Activated CD4-positive, alpha-beta T cell treated with anti-CD3 and anti-CD28 coated beads, Interleukin-2, amount 50 U/mL, for 24 hours (primary cell): ENCODE data around the gene NAA38.

Source experiments
- DNase-seq, 2 donors: peaks; one replicate each; pipeline ENCODE4 v3.0.0-alpha.2; 2020; ENCODE audit warnings: low read depth in 1 of 2, low spot score in 1 of 2

NAA38 gene

DNA sequence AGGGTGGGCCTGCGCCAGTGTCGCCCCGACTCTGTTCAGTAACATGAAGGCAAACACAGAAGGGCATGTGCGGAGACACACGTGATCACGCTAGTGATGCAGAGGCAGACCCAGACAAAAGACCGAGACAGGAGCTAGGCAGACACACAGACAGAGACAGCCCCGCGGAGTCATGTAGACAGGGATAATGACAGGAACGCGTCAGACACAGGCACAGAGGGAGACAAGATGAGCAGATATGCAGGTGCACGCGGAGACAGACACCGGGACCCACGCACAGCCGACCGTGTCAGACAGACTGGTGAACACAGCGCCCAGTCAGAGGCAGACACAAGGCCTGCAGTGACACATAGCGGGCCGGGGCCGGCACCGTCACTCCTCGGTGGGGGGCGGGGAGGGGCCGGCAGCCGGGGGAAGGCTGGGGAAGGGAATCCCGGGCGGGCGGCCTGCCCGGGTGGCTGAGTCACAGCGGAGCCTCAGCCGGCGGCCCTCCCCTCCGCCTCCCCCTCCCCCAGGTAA lies 15.9 kb downstream of the NAA38 start:
- peak; percentile 90 for DNase-seq

- DNase-seq, result no peak
Observed at GRCh38 chr17:7840875-7841274, 16.5 kb downstream of the NAA38 start.

DNA sequence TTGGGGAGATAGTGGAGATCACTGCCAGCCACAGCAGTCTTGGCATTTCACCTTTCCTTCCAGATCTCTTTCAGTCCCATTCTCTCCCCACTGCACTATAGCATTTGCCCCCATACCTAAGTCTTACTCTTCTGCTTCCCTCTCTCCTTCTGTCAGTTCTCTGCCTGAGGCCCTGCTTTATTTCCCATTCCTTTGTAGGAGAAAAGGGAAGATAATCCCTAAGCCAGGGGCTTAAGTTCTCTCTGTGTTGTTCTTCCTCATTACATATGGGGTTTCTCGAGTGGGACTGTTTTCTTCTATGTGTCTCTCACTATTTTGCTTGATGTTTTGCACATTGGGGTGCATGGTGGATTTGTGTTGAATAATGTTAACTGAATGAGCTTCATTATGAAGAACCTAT lies 16.9 kb downstream of the NAA38 start:
- DNase-seq, result no peak

GRCh38 chr17:7839876-7840261 lies 17.5 kb downstream of the NAA38 start:
- DNase-seq, result no peak

GRCh38 chr17:7839190-7839875 lies 18.0 kb downstream of the NAA38 start:
- no peak for DNase-seq

- DNase-seq, result no peak
Observed at GRCh38 chr17:7838090-7839075, 19.0 kb downstream of the NAA38 start.

DNA sequence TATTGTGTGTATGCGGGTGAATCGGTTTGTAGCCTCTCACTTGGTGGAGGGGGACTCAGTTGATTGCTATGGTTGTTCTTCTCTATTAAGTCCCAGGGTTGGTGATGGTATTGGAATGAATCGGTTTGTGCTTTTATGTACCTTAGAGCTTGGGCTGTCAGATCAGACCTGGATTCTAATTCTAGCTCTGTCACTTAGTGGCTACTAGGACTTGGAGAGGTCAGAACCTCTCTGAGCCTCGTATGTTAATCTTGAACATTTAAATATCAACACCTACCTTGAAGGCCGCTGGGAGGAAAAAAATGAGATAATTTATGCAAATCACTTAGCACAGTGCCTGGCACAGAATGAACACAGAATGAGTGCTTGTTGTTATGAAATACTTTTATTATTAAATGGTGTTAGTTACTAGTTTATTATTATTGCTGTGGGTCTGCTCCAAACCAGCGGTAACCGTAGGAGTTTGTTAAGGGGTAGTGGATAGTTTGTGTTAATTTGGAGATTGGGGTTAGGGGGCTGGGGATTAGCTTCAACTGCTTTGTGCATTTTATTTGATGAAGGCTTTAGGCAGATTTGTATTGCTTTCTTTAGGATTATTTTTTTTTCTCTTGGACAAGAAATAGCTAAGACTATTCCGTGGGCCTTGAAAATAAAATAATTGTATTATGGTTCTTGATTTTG lies 19.8 kb downstream of the NAA38 start:
- no peak for DNase-seq

- DNase-seq, result peak in 1 of 2 donors; percentile 55
Observed at GRCh38 chr17:7836596-7837407, 20.6 kb downstream of the NAA38 start.

DNA sequence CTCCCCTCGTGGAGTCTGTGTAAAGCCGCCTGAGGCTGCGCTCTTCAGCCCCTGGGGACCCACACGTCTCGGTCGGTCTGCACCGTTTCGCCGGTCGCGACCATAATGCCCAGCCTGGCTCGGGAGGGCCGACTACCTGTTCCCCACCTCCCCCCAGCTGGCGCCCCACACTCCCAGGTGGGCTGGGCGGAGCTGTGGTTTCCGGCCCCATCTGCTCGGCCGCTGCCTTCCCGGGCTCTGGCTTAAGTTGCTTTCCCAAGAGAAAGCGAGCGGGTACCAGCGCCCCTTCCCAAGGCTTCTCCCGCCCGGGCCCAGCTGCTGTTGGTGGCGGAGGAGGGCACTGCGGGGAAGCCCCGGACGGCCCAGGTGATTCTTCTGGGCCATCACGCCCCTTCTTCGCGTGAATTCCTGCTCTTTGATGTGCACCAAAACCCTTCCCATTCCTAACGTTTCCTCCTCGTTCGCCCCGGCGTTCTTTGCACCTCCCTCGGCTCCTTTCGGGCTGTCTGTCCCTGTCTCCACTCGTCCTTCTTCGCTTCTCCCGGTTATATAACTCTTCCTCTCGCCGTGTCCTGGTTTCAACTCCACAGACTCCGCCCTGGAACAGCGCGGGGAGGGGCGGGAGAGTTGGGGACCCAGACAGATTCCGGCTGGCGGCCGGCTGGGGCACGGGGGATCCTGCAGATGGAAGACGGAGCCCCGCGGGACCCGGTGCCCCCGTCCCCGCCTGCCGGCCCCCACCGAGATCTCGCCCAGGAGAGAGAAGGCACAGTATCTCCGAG lies 21.4 kb downstream of the NAA38 start:
- DNase-seq, result peak in 1 of 2 donors; percentile 32

- peak; percentile 67 to 89 for DNase-seq
Observed at GRCh38 chr17:7834957-7835813, 22.2 kb downstream of the NAA38 start.

DNA sequence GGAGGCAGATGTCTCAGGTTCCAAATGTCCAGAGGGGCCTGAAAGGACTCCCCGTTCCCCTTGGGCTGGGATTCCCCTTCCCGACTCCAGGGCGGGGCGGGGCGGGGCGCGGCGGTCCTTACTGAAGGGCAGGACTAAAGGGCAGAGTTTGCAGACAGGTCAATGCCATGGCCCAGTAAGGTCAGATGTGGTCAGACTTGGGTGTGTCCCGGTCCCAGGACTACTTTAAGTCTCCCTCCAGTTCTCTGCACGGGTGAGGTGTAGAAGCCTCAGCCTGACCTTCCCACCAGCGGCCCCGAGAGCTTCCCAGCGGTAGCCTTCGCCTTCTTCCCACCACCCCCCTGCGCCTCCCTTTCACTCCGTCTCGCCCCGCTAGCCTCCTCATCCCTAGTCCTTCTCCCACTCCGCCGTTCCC lies 22.8 kb downstream of the NAA38 start:
- DNase-seq, result peak in 1 of 2 donors; percentile 31

DNA sequence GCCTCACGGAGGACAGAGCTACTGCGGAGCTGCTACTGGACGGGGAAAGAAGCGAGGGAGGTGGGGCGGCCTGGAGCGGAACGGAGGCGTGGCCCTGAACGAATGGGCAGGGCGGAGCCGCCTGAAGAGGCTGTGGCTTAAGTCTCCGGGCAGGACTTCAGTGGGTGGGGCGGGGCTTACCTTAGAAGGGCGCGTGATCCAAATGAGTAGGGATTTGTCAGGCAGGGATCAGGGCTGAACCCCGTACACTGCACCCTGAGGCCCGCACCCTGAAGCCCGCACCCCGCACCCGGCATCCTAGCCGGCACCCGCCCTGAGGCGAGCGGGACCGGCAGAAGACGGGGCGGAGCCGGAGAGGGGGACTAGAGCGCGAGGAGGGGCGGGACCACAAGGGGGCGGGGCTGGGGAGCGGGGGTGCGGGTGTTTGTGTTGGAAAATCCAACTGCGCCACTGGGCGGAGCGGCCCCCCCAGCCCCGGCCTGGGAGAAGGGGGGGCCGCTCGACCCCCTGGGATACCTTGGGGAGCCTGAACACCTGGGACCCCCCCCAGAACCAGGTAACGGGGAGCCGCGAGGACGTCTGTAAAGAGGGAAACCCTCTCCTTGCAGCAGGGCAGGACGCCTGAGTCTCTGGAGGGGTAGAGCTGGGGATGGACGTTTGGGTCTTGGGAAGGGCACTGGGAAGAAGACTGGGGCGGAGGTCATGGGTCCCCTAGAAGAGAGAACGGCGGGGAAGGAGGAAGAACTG lies 23.4 kb downstream of the NAA38 start, which contains the start of gene KDM6B:
TSS of gene KDM6B (plus strand) at position 423 of the 747 bp plus-strand sequence. CDS start 11,338 bp downstream, outside the sequence.
- DNase-seq, result peak; percentile 77 to 79

GRCh38 chr17:7833011-7833794 lies 24.2 kb downstream of the NAA38 start:
- DNase-seq, result no peak

DNA sequence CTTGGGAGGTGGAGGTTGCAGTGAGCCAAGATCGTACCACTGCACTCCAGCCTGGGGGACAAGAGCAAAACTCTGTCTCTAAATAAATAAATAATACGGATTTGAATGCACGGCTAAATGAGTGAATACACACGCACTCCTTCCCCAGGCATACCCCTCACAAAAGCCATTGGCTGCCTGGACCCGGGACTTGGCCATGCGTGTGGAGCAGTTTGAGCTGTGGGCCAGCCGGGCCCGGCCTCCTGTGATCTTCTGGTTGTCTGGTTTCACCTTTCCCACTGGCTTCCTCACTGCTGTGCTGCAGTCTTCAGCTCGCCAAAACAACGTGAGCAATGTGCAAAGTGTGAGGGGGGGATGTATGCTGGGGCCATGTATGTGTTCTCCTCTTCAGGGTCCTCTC lies 24.9 kb downstream of the NAA38 start:
- no peak for DNase-seq

DNA sequence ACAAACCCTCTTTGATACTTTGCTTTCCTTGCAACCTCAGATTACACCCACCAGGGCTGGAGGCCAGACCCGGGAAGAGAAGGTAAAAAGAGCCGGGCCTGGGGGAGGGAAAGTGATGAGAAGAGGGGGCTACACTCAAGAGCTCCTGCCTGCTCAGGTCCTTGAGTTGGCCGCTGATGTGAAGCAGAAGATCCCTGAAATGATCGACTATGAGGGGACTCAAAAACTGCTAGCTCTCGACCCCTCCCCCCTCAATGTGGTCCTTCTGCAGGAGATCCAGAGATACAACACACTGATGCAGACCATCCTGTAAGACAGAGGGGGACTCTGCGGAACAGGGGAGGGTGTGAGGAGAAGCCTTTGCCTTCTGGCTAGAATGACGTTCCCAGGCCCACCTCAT lies 26.1 kb downstream of the NAA38 start:
- DNase-seq, result no peak

DNA sequence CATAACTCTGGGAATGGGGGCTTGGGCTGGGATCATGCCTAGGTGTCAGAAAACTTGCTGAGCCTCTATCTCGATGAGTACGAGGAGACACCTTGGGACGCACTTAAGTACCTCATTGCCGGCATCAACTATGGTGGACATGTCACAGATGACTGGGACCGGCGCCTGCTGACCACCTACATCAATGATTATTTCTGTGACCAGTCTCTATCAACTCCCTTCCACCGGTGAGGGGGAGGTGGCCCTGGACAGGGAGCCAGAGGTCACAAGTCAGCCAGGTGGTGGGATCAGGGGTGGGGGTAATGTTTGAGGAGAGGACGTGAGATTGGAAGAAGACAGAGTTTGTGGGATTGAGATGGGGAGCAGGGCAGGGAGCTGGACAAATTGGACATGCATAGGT lies 26.7 kb downstream of the NAA38 start:
- no peak for DNase-seq
